Pericardium fibroblast (primary cell): Measurements from ENCODE around the gene KIF4B. TPM values are rescaled to one million over a fixed set of nuclear protein-coding genes. Genes with fewer than 3 reads are reported as not detected.

ENCODE experiments used
- total RNA-seq: library from RNA; depleted of rRNA; stranded (reverse); fragments of >200 nt; gene quantifications from 2 replicates; pipeline ENCODE4 v1.2.3, GENCODE V29; 2015

The KIF4B gene, protein sequence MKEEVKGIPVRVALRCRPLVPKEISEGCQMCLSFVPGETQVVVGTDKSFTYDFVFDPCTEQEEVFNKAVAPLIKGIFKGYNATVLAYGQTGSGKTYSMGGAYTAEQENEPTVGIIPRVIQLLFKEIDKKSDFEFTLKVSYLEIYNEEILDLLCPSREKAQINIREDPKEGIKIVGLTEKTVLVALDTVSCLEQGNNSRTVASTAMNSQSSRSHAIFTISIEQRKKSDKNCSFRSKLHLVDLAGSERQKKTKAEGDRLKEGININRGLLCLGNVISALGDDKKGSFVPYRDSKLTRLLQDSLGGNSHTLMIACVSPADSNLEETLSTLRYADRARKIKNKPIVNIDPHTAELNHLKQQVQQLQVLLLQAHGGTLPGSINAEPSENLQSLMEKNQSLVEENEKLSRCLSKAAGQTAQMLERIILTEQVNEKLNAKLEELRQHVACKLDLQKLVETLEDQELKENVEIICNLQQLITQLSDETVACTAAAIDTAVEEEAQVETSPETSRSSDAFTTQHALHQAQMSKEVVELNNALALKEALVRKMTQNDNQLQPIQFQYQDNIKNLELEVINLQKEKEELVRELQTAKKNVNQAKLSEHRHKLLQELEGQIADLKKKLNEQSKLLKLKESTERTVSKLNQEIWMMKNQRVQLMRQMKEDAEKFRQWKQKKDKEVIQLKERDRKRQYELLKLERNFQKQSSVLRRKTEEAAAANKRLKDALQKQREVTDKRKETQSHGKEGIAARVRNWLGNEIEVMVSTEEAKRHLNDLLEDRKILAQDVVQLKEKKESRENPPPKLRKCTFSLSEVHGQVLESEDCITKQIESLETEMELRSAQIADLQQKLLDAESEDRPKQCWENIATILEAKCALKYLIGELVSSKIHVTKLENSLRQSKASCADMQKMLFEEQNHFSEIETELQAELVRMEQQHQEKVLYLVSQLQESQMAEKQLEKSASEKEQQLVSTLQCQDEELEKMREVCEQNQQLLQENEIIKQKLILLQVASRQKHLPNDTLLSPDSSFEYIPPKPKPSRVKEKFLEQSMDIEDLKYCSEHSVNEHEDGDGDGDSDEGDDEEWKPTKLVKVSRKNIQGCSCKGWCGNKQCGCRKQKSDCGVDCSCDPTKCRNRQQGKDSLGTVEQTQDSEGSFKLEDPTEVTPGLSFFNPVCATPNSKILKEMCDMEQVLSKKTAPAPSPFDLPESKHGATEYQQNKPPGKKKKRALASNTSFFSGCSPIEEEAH
- total RNA-seq, result under 0.01 TPM in 1 of 2 replicates, not detected in the other

DNA sequence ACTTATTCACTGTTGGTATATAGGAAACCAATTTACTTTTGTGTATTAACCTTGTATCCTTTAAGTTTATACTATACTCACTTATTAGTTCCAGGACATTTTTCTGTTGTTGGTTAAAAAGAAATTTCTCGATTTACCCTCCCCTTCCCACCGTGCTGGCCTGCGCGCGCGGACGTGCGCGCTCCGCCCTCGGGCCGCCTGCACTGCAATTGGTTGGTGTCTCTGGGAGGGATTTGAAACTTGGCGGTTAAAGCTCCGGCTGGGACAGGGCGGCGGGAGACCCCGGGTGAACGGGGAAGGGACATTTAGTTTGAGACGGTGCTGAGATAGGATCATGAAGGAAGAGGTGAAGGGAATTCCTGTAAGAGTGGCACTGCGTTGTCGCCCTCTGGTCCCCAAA, at the start of gene KIF4B:
Gene KIF4B (plus strand): TSS at position 230 of the 400 bp plus-strand sequence. CDS start 105 bp downstream, at position 335.

Other genes starting within 250 kb of the KIF4B start
- gene FAXDC2, start 163.2 kb upstream of the KIF4B start, total RNA-seq, result 6.7 and 13.7 TPM in 2 replicates
- 54.9 and 59.7 TPM in 2 replicates for gene CNOT8, start 155.1 kb upstream of the KIF4B start, total RNA-seq
- gene GEMIN5, start 75.5 kb upstream of the KIF4B start, total RNA-seq, result 8.6 and 10.7 TPM in 2 replicates
- gene MRPL22, start 72.7 kb upstream of the KIF4B start, total RNA-seq, result 12.0 and 35.9 TPM in 2 replicates